ENCODE data around the gene DTNBP1.

GRCh38 chr6:15691250-15691869 lies 28.5 kb upstream of the DTNBP1 start:
- TF ChIP-seq CTCF (conservative IDR thresholded peaks at IDR 0.05 in 1 of 2, IDR thresholded peaks at IDR 0.05 in 1 of 2; ENCODE audit: low read depth in 1 of 2, low read length in 2 of 2) (peak; percentile 100), EZH2 (IDR thresholded peaks at IDR 0.05; ENCODE audit: low read length, missing control alignments) (no peak)
